Activated CD4-positive, alpha-beta T cell treated with anti-CD3 and anti-CD28 coated beads, Interleukin-2, amount 50 U/mL, for 4 hours (primary cell): ENCODE data around the gene NAT8L.
"Not testable (repeated sequence)": the region's sequence is repeated elsewhere in the genome, so short reads cannot be mapped to it uniquely, and the experiment has no call there.

Source experiments
- DNase-seq, 2 experiments: peaks; one replicate each; pipeline ENCODE4 v3.0.0-alpha.2; 2020

NAT8L gene

DNA sequence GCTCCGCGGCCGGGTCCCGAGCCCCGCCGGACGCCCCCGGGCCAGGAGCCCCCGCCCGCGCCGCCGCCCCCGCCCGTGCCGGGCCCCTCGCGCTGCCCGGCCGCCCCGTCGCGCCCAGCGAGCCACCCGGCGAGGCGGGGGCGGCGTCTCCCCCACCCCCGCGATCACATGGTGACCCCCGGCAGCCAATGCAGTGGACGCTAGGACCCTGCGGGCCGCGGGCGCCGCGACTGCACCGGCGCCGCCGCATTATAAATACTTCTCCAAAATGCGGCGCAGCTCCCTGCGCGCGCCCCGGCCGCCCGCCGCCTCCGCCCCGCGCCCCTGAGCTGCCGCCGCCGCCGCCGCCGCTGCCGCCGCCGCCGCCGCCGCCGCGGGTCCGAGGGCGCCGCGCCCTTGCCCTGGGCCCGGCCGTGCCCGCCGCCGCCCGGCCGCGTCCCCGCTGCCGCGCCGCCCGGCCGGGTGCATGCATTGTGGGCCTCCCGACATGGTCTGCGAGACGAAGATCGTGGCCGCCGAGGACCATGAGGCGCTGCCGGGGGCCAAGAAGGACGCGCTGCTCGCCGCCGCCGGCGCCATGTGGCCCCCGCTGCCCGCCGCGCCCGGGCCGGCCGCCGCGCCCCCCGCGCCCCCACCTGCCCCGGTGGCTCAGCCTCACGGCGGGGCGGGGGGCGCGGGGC lies at the start of gene NAT8L:
Gene NAT8L (plus strand): TSS at position 282 of the 680 bp plus-strand sequence. CDS start 185 bp downstream, at position 467.
- no peak for DNase-seq

DNA sequence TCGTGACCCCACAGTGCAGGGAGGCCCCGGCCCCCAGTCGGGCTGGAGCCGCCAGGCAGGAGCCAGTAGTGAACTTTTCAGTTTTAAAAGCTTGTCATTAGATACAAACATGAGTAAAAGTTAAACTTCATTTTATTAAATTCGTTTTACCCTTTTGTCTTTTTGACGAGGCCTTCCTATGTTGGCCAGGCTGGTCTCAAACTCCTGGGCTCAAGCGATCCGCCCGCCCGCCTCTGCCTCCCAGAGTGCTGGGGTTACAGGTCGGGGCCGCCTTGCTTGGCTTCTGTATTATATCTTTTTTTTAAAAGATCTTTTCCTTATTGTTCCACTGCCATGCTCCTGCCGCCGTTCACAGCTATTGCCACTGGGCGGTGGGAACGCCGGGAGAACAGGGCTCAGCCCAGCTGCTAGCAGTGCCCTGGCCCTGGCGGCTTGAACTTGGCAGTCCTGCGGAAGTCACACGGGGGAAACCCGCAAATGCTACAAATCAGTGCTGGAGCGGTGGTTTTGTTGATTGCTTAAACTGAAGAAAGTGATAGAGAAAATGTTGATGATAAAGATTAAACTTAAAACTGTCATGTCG lies 49.4 kb upstream of the NAT8L start:
- peak; percentile 27 to 34 for DNase-seq

DNA sequence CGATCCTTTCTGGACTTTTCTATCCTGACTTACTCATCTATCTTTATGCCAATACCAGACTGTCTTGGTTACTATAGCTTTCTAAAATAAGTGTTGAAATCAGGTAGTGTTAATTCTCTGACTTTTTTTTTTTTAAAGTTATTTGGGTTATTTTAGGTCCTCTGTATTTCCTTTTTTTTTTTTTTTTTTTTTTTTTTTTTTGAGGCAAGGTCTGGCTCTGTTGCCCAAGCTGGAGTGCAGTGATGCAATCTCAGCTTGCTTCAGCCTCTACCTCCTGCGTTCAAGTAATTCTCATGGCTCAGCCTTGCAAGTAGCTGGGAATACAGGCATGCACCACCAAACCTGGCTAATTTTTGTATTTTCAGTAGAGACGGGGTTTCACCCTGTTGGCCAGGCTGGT lies 47.5 kb upstream of the NAT8L start:
- no peak for DNase-seq

DNA sequence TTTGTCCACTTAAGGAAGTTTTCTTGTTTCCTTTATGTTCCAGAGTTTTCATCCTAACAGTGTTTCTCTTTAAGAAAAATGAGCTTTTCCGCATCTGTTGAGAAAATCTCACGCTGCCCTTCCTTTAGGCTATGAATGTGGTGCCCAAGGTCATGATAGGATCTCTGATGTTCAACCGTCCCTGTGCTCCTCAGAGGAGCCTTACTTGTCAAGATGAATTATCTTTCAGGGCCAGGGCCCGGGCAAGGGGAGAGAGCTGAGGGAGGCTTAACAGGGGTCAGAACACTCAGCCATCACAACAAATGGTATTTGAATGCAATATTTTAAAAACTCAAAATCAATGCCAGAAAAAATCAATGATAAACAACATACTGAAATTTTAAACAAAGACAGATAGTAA lies 44.1 kb upstream of the NAT8L start:
- no peak for DNase-seq

GRCh38 chr4:2021358-2022018 lies 37.6 kb upstream of the NAT8L start:
- not testable (repeated sequence) for DNase-seq

DNA sequence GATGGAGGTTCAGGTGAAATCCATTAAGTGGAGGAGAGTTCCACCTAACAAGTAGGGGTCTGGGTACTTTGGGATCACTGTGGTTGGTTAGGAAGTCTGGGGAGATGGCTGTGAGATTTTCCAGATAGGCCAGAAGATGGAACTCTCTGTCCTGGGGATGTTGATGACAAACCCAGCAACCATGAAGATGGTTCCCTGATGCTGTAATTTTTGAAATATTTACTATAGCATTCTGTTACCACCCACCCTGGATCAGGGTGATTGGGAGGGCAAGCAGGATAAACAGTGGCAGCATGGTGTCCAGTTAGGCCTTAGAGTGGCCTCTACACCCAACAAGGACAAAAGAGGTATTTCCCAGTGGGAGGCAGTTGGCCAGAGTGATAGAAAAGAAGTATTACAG lies 34.4 kb upstream of the NAT8L start:
- DNase-seq = no peak

DNA sequence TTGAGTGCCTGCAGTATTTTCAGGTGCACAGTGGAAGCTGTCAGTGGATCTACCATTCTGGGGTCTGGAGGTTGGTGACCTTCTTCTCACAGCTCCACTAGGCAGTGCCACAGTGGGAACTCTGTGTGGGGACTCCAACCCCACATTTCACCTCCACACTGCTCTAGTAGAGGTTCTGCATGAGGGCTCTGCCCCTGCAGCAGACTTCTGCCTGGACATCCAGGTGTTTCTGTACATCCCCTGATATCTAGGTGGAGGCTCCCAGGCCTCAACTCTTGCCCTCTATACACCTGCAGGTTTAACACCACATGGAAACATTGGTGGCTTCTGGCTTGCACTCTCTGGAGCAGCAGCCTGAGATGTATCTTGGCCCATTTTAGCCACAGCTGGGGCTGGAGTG lies 33.3 kb upstream of the NAT8L start:
- DNase-seq = no peak

- not testable (repeated sequence) for DNase-seq
Measured at GRCh38 chr4:2027120-2027519, 32.0 kb upstream of the NAT8L start.

DNA sequence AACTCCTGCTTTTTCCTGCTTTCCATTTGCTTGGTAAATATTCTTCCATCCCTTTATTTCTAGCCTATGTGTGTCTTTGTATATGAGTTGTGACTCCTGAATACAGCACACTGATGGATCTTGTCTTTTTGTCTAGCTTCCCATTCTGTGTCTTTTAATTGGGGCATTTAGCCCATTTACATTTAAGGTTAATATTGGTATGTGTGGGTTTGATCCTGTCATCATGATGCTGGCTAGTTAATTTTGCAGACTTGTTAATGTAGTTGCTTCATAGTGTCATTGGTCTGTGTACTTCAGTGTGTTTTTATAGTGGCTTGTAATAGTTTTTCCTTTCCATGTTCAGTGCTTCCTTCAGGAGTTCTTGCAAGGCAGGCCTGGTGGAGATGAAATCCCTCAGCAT lies 28.0 kb upstream of the NAT8L start:
- DNase-seq = not testable (repeated sequence)

- no peak for DNase-seq
Measured at GRCh38 chr4:2036327-2036726, 22.8 kb upstream of the NAT8L start.

GRCh38 chr4:2036866-2037265 lies 22.3 kb upstream of the NAT8L start:
- DNase-seq = no peak

DNA sequence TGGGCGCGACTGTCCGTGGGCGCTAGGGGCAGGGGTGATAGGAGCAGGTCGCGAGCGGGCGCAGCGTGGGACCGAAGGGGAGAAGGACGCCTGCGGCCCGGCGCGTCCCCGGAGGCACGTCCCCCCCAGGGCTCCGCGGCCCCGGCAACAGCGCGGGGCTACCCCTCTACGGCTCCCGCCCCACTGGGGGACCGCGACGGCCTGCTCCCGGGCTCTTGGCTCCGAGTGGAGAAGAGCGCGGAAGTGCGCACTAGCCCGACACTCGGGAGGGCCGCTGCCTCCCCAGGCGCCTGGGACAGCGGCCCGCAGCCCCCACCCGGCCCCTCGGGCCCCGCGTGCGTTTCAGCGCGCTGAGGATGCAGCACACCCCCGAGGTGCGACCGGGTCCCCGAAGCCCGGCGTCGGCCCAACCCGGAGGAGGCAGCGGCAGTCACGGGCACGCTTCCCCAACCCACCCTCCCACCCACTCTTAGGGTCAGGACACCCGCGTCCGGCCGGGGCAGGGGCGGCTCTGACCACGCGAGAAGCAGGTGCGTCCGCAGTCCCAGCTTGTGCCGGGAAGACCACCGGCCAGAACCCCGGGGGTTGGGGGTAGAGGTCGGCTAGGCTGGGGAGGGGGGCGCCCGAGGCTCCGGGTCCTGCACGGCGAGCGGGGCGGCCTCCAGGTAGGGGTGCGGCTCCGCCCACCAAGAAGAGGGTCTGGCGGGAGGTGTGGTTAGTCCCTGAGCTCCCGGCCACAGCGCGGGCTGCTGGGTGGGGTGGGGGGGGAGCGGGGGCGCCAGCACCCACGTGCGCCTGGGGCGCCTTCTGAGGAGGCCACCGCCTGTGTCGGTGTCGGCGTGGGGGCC lies 18.5 kb upstream of the NAT8L start:
- no peak for DNase-seq

DNA sequence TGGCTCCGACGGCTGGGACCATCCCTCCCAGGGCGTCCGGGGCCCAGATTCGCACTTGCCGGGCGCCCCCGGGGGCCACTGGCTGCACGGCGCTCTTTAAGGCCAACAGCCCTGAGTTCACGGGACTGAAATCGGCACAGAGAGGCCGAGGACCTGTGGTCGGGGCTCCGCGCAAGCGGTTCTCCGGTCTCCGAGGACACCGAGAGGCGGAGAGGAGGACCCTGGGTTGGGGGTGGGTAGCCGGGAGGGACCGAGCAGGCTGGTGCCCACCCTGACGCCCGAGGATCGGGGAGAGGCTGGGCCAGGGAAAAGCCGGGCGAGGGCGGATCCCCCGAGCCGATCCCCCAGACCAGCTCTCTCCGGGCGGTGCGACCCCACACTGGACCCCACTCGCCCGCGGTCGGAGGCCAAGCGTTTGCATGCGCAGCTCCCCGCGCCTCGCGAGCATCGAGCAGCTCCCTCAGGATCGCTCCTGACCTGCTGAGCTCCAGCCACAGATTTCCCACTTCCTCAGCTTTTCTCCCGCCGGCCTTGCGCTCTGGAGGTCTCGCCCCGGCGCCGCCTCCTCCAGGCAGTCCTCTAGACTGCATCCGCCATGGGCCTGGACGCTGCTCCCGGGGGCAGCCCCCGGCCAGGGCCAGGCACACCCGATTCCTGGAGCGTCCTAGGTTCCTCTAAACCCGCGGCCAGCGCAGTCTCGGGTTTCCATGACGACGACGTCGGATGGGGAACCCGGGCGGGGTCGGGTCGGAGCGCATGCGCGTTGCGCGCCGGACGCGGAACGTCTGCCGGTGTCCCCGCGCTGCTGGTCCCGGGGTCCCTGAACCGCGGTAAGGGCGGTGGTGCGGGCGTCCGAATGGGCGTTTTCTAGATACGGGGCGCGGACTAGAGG lies 17.6 kb upstream of the NAT8L start:
- DNase-seq = peak; percentile 73 to 77

DNA sequence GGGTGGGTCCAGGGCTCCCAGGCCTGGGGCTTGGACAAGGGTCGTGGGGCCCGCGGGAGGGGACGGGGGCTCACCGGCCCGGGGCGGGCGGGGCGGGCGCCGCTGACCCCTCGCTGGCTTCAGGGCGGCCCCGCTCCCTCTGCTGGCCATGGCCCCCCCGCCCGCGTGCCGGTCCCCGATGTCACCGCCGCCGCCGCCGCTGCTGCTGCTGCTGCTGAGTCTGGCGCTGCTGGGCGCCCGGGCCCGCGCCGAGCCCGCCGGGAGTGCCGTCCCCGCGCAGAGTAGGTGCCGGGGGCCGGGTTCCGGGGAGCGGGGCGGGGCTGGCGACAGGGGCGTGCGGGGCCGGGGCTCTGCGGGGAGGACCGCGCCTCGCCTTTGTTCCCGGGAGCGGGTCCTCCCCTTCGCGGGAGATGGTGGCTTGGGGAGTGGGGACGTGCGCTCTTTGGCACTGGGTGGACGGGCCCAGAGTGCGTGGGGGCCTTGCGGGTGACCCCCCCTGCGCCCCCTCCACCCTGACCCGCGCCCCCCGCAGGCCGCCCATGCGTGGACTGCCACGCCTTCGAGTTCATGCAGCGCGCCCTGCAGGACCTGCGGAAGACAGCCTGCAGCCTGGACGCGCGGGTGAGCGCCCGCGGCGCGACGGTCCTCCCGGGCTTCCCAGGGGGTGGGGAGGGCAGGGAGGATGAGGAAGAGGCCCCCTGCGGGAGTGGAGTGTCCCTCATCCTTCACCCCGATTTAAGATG lies 16.8 kb upstream of the NAT8L start:
- DNase-seq = peak; percentile 12 to 35

DNA sequence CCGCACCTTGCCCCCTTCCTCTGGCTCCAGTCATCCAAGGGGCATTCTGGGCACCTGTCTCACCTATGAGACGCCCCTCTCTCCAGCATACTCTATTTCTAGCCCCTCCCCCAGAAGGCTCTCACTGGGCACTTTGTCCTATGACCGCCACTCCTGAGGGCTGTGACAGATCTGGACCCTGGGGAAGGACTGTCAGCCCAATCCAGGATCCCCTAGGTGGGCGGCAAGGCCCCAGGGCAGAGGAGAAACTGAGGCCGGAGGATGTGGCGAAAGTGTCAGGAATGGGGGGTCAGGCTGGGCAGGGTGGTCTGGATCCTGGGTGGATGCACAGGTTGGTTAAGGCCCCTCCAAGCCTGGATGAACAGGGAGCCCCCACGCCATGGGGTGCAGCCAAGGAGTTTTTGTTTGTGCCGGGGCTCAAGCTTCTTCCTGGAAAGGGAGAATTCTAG lies 16.2 kb upstream of the NAT8L start:
- DNase-seq = no peak

GRCh38 chr4:2043396-2044118 lies 15.6 kb upstream of the NAT8L start:
- DNase-seq = no peak

DNA sequence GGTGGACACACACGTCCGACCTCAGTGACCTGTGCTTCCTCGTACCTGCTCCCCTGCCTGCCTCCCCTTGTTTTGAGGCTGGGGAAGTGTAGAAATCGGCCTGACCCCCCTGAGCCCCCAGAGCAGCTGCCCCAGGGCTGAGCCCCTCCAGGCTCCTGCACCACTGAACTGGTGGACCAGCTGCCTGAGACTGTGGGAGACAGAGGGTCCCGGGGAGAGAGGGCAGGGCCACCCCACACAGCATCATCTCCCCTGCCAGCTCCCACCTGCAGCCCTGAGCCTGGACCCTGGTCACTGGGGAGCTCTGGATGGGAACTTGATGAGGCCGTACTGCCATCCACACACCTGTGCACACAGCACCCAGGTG lies 15.0 kb upstream of the NAT8L start:
- DNase-seq = no peak

DNA sequence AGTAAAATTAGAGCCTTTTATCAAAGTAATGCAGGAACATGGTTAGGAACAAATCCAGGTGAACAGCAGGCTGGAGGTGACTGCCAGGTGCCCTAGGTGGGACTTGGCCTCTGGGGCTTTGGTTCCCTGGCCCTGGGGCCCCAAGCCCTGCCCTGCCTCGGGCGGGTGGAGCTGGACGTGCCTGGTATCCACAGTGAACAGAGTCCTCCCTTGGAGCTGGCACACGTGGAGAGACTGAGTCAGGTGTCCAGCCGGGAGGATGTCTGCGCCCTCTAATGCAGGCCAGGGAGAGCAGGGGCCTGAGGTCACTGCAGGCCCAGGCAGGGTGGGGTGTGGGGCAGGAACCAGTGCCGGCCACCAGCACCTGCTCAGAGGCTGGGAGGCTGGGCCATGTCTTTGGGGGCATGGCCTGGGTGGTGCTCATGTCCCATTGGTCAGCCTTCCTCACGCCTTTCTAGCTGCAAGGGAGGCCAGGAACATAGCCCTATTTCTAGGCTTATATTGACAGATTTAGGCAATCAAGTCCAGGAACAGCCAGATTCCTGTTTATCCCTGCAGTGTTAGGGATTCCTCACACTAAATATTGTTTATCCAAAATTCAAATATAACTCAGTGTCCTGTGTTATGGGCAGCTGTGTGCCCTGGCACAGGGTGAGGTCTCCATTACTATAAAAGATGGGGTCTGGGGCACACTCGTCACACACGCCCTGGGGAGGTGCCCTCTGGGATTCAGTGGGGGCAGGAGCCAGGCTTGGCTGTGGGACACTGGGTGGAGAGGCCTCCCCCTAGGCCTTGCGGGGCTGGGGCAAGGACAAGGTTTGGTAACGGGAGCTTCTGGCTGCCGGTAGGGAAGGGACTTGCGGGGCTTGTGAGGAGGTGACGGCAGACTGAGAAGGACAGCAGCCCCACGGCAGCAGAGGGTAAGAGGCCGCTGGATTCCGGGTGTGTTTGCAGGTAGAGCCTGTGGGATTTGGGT lies 14.3 kb upstream of the NAT8L start:
- no peak for DNase-seq

GRCh38 chr4:2045518-2045951 lies 13.6 kb upstream of the NAT8L start:
- DNase-seq = no peak
